HG02970 (cell line): Measurements from ENCODE around the gene RCE1.

Experiments
- ATAC-seq: cut with Tn5 transposase; IDR thresholded peaks from one replicate; pipeline ENCODE4 v1.9.1; 2021; ENCODE audit warnings: mild to moderate bottlenecking, moderate library complexity, moderate number of reproducible peaks; ENCODE audit not compliant: unreplicated experiment, low FRiP score

RCE1 gene

DNA sequence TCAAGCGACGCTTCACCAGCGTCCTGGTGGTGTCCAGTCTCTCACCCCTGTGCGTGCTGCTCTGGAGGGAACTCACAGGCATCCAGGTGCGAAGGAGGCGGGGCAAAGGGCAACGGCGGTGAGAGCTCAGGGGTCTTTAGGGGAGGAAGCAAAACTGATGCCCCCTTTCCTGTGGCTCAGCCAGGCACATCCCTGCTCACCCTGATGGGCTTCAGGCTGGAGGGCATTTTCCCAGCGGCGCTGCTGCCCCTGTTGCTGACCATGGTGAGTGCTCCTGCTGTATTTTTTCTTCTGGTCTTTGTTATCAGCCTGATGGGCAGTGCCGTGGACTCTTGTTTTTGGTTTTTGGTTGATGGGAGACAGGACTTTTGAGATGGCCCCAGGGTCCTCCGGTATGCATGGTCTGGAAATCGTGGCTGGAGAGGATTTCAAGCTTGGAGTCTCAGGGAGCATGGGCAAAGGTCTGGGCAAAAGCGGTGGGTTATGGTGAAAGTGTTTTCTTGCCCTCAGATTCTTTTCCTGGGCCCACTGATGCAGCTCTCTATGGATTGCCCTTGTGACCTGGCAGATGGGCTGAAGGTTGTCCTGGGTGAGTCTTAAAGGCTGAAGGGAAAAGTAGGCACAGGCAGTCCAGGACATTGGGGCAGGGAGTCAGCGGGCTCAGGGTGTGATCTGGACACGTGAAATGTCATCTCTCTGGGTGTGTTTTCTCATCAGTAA is 695 bp downstream of the RCE1 start:
- ATAC-seq = no peak

DNA sequence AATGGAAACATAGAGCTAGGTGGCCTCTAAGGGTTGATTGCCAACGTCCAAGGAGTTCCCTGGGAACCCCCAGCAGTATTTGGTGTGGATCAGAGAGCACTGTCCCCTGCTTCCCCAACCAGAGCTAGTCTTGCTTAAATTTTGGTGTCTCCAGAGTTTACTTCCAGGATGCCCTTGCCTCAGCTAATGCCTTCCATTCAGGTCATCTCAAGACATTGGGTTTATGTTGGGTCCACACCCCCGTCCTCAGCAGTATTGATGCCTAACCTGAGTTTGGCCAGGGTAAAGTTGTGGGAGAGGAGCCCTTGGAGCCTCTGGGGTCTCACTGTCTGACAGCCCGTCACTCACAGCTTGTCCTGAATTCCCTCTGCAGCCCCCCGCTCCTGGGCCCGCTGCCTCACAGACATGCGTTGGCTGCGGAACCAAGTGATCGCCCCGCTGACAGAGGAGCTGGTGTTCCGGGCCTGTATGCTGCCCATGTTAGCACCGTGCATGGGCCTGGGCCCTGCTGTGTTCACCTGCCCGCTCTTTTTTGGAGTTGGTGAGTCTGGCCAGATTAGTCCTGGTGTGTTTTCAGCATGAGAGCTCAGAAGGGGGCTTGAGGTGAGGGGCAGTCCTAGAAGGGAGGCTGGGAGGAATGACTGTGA is 1.4 kb downstream of the RCE1 start:
- ATAC-seq = no peak

DNA sequence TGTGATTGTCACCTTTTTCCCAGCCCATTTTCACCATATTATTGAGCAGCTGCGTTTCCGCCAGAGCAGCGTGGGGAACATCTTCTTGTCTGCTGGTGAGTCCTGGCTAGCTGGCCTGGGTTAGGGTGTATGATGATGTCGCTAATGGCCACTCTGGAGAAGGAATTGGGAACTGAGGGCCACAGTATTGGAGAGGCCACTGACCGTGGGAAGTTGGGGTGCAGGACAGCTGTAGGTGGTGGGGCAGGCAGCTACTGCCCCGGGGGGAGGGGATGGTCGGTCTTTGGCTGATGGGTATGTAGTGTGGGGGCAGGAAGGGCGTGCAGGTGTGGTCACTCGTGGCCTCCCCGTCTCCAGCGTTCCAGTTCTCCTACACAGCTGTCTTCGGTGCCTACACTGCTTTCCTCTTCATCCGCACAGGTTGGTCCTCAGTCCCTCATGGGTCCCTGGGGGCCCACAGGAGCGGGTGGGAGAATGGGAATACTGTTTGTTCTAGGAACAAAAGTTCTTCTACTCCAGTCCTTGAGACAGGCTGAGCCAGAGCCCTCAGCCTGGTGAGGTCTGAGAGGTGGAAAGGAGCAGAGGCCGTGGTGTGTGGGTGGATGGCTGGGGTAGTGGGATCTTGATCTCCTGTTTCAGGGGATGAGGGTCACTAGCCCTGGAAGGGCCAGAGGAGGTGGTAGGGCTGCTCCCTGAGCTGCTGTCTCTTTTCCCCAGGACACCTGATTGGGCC is 2.1 kb downstream of the RCE1 start:
- ATAC-seq = no peak

GRCh38 chr11:66845876-66846212 is 2.6 kb downstream of the RCE1 start:
- no peak for ATAC-seq

GRCh38 chr11:66846671-66847091 is 3.4 kb downstream of the RCE1 start:
- ATAC-seq = no peak

- no peak for ATAC-seq
Observed at GRCh38 chr11:66847461-66848232, 4.4 kb downstream of the RCE1 start.

DNA sequence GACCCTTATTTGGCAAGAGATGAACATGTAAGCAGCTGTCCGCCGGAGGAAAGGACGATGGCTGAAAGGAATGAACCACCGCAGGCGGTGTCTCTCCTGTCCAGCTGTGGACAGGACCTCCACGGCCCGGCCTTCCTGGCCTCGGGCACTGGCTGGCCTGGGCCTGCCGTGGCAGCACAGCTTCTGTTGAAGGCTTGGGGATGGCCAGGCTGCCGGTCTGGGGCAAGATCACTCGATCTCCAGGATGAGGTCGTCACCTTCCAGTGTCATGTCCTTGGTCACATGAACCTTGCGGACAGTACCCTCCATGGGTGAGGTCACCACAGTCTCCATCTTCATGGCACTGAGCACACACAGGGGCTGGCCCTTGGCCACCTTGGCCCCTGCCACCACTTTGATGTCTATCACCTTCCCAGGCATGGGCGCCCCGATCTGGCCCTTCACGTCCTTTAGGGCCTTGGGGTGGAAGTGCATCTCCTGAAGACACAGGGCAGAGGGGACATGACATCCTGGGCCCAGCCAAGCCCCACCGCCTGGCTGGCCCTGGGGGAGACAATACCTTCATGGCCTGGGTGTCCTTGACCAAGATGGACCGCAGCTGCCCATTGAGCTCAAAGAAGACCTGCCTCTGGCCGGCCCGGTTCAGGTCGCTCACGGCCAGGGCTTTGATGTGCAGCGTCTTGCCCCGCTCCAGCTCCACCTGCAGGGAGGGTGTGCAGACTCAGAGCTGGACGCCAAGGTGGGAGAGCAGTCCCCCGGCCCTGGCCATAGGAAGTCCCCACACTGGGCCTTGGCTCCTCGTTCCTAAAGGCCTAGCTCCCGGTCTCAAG is 5.6 kb downstream of the RCE1 start:
- no peak for ATAC-seq

DNA sequence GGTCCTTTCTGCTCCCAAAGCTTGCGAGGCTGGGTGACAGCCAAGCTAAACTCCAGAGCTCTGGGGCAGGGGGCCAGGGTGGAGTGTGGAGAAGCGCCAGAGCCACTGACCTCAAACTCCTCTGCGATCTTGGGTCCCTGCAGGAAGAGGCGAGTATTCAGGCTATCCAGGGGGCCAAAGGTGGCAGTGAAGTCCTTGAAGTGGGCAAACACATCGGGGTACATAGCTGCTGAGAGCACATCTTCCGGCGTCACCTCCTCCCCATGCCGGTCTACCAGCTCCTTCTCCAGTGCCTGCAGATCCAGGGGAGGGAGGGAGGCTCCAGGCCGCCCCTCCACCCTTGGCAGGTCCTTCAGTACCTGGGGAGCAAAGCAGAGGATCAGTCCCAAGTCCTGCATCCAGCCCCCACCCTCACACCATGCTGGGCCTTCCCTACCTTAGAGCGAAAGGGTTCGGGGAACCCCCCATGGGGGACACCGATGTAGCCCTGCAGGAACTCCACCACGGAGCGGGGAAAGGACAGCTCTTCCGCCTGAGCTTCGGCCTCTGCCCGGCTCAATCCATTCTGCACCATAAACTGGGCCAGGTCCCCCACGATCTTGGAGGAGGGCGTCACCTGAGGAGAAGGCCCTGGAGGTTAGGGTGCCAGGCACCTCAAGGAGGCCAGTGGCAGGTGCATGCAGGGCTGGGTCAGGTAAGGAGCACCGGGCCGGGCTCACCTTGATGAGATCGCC is 6.4 kb downstream of the RCE1 start:
- no peak for ATAC-seq

DNA sequence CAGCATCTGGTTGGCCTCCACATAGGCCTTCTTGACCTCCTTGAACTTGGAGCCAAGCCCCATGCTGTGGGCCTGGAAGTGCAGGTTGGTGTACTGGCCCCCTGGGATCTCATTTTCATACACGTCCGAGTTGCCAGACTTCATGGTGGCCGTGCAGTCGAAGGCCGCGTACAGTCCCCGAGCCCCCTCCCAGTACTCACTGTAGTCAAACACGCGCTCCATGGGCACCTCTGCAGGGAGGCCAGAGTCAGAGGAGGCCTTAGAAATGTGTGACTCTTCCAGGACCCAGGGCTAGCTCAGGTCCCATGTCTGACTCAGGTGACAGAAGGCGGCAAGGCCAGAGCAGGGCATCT is 7.0 kb downstream of the RCE1 start:
- no peak for ATAC-seq

GRCh38 chr11:66850588-66851238 is 7.5 kb downstream of the RCE1 start:
- ATAC-seq = no peak

DNA sequence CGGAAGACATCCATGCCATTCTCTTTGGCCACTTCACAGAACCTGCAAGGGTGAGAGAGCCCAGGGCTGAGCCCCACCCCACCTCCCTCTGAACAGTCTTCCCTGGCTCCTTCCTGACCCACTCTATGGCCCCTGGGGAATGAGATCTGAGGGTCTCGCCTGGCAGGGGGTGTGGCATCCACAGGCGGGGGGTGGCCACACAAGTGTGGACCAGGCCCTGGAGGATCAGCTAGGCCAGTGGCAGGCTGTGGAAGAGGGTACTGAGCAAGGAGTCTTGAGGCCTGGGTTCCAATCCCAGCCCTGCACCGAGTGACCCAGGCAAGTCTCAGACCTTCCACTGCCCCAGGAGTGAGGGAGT is 8.0 kb downstream of the RCE1 start:
- ATAC-seq = no peak

GRCh38 chr11:66851698-66852465 is 8.6 kb downstream of the RCE1 start:
- ATAC-seq = no peak

DNA sequence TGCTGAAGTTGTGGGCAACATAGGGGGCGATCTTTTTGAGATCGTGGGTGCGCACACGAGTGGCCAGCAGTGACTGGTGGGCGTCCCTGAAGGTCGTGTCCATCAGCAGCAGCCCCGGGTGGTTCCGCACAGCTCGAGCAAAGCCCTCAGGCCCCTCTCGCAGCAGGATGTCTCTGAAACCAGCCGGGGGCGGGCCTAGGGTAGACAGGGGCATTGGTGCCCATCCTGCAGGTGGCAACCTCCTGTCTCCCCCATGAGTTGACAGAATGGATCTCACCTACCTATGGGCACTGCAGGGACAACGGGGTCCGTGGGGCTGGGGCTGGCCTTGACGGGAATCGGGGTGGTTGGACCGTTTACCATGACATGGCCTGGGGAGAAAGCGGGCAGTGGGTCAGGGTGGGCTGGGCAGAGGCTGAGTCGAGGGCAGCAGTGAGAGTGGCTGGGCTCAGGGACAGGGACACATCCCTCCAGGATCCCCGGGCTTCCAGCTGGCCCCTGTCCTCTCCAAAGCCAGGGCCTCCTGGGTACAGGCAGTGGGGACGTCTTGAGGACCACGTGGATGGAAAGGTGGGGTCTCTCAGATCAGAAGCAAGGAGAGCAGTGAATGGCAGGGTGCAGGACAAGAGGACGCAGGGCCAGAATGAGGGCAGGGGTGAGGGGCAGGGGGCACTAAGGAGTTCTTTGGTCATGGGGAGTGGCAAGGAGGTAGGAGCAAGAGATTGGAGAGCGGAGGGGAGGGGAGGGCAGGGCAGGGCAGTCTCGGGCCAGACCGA is 9.4 kb downstream of the RCE1 start:
- ATAC-seq = no peak

GRCh38 chr11:66853242-66854229 is 10.3 kb downstream of the RCE1 start:
- ATAC-seq = no peak

DNA sequence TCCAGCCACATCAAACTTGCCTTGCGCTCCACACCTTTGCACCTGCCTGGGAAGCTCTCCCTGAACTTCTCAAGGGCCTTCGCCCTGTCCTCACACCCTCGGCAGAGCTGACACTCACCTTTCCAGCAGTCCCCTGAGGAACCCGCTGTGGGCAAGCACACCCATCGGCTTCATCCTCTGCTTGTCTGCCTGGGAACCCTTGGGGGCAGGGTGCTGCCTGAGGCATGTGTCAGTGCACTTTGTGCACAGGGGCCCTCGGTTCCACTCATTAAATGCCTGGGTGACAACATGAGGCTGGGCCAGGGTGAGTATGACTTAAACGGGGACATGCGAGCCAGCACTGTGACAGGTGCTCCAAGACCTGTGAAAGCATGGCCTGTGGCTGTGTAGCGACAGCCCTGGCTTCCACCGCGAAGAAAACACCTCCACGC is 11.0 kb downstream of the RCE1 start:
- ATAC-seq = no peak

GRCh38 chr11:66854729-66855211 is 11.5 kb downstream of the RCE1 start:
- no peak for ATAC-seq
